Uterus (tissue), 4 donors: Measurements from ENCODE around the gene XIRP2. TPM values are rescaled to one million over a fixed set of nuclear protein-coding genes. Genes with fewer than 3 reads are reported as not detected.

Experiments used
- DNase-seq, 2 donors: peaks; one replicate each; pipeline ENCODE4 v3.0.0-alpha.2; 2019 to 2020
- H3K27ac ChIP-seq, 2 donors: fragments of 200-600 bp; sonication (generic); 1 replicate in 1 of 2; 2 replicates in 1 of 2; pipeline ENCODE4 v1.5.1; 2016 to 2018
- H3K27me3 ChIP-seq, 2 donors: fragments of 200-600 bp; sonication (generic); one replicate each; pipeline ENCODE4 v1.5.1; 2018 to 2019; ENCODE audit warnings: control low read depth in 1 of 2
- H3K36me3 ChIP-seq, 2 donors: fragments of 200-600 bp; sonication (generic); one replicate each; pipeline ENCODE4 v1.5.1; 2019; ENCODE audit warnings: control low read depth in 1 of 2
- H3K4me1 ChIP-seq, 2 donors: fragments of 200-600 bp; sonication (generic); one replicate each; pipeline ENCODE4 v1.5.1; 2018 to 2019; ENCODE audit warnings: control low read depth in 1 of 2
- H3K4me3 ChIP-seq, 2 donors: fragments of 200-600 bp; sonication (generic); 1 replicate in 1 of 2; 2 replicates in 1 of 2; pipeline ENCODE4 v1.5.1; 2018 to 2019; ENCODE audit warnings: mild to moderate bottlenecking in 1 of 2
- H3K9me3 ChIP-seq, 2 donors: fragments of 200-600 bp; sonication (generic); one replicate each; pipeline ENCODE4 v1.5.1; 2019; ENCODE audit warnings: control low read depth in 1 of 2
- POLR2A ChIP-seq, 2 donors: fragments of 450-650 bp; IDR thresholded peaks; one replicate each; pipeline ENCODE4 v1.6.1; 2016; ENCODE audit warnings: antibody characterized with exemption in 2 of 2, mild to moderate bottlenecking in 1 of 2, moderate library complexity in 1 of 2
- intact Hi-C: fragments of 100-400 bp; cut with DNase I; formaldehyde crosslinking; loops from one replicate; pipeline ENCODE4 v1.15.1; 2023; ENCODE audit warnings: low total_unique reads
- total RNA-seq, 4 donors: library from RNA; depleted of rRNA in 3 of 4; stranded (reverse); fragments of >200 nt in 3 of 4; gene quantifications; one replicate each; pipeline versions ENCODE4 v1.1.0 to v1.2.4, GENCODE V29; 2014 to 2023
- TF ChIP-seq, protein P1 (sequence below), 4 experiments: fragments of 200-600 bp in 2 of 4; fragments of 450-650 bp in 2 of 4; sonication (generic) in 2 of 4; IDR thresholded peaks; one replicate each; pipeline ENCODE4 v1.5.1; 2016 to 2019; ENCODE audit warnings: antibody characterized with exemption in 4 of 4, mild to moderate bottlenecking in 2 of 4, moderate library complexity in 1 of 4
- donor health status: DM: yes; HTN: yes; CAD: no.

XIRP2 gene
- total RNA-seq, 4 donors from 2014 or later: 0.49 to 0.55 TPM; not detected in 2

DNA sequence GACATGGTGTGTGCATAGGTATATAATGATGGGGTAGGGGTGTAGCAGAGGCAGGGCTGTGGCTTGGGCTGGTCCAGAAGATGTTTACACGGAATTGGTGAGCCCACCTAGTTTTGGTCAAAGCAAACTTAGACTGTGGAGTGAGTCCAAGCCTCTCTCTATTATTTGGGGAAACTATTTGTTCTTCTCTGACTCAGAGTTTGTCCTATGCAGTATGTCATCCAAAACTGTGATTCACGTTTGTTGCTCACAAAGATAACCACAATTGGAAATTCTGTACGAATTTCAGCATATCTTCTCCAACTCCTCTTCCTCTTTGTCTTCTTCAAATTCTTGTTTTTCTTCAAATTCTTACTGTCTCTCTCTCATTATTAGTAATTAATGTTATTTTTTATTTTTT is 292.9 kb downstream of the XIRP2 start:
- no peak for DNase-seq
- no peak overlapping the region for H3K4me3 ChIP-seq

DNA sequence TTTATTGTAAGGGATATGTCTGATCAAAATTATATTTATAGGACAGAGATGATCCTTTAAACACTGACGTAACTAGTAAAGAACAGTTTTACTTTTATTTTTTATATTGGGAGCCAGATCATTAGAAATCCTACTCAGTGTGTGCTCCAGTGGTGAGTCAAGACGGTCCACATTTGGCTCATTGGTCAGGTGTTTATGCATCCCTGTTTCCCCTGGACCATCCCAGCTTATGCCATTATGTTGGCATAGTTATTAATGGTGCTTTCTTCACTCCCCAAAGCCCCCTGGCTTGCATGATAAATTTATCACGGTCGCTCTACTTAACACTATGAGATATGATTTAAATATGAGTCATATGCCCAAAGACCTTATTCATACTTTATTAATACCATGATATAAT is 293.4 kb downstream of the XIRP2 start:
- H3K36me3 ChIP-seq: no peaks in the 10 kb centered on the region
- no peaks in the 10 kb centered on the region for H3K9me3 ChIP-seq
- H3K4me3 ChIP-seq: no peak overlapping the region
- TF ChIP-seq, protein P1, sequence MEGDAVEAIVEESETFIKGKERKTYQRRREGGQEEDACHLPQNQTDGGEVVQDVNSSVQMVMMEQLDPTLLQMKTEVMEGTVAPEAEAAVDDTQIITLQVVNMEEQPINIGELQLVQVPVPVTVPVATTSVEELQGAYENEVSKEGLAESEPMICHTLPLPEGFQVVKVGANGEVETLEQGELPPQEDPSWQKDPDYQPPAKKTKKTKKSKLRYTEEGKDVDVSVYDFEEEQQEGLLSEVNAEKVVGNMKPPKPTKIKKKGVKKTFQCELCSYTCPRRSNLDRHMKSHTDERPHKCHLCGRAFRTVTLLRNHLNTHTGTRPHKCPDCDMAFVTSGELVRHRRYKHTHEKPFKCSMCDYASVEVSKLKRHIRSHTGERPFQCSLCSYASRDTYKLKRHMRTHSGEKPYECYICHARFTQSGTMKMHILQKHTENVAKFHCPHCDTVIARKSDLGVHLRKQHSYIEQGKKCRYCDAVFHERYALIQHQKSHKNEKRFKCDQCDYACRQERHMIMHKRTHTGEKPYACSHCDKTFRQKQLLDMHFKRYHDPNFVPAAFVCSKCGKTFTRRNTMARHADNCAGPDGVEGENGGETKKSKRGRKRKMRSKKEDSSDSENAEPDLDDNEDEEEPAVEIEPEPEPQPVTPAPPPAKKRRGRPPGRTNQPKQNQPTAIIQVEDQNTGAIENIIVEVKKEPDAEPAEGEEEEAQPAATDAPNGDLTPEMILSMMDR (IDR thresholded peaks at IDR 0.05): no peak
- TF ChIP-seq POLR2A (IDR thresholded peaks at IDR 0.05): no peak
- intact Hi-C loops: no loop called here
- no peak for DNase-seq
- no peaks in the 10 kb centered on the region for H3K27me3 ChIP-seq
- H3K27ac ChIP-seq: no peak overlapping the region
- no peaks in the 10 kb centered on the region for H3K4me1 ChIP-seq

More for the DNA sequence above, 292.9 kb downstream of the XIRP2 start:
- Histone ChIP-seq H3K27me3 (no peaks in the 10 kb centered on the region), H3K36me3 (no peaks in the 10 kb centered on the region), H3K27ac (no peak overlapping the region), H3K9me3 (no peaks in the 10 kb centered on the region), H3K4me1 (no peaks in the 10 kb centered on the region)
- intact Hi-C loops: no loop called here
- no peak for TF ChIP-seq POLR2A (IDR thresholded peaks at IDR 0.05)
- TF ChIP-seq, protein P1 (IDR thresholded peaks at IDR 0.05): no peak

DNA sequence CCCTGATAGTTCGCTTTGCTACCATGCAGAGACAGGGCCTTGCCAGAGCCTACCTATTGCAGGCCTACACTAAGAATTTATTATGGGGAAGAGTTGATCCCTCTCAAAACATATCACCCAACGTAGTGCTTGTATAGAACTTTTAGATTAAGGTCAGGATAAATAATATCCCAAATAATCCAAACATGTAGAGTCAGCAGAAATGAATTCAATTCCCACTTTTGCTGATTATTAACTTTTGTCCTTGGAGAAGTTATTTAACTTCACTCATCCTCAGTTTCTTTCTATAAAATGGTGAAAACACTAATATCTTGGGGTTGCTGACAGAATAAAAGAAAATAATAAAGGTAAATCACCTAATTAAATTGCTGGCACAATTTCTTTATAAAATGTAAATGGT is 294.1 kb downstream of the XIRP2 start:
- intact Hi-C loops: no loop called here
- TF ChIP-seq, protein P1 (IDR thresholded peaks at IDR 0.05): no peak
- TF ChIP-seq POLR2A (IDR thresholded peaks at IDR 0.05): no peak
- Histone ChIP-seq H3K36me3 (no peaks in the 10 kb centered on the region), H3K4me3 (no peak overlapping the region), H3K27ac (no peak overlapping the region), H3K27me3 (no peaks in the 10 kb centered on the region), H3K4me1 (no peaks in the 10 kb centered on the region), H3K9me3 (no peaks in the 10 kb centered on the region)
- DNase-seq: no peak

DNA sequence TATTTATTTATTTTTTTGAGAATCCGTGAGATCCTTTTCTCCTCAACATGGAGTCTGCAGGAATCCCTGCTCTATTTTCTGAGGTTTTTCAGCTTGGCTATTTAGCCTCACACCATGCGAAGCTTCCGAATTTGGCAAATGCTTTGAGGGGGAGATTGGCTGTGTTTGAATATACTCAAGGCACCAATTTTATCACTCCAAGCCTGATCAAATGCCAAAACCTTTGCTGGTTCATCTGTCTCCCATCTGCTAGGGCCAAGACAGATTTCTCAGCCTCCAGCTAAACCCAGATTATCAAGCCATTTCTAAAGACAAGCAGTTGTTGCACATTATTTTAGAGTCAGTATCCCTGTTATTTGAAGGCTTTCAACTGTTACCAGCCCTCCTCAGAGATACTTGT is 295.7 kb downstream of the XIRP2 start:
- TF ChIP-seq POLR2A (IDR thresholded peaks at IDR 0.05): no peak
- TF ChIP-seq, protein P1 (IDR thresholded peaks at IDR 0.05): no peak
- H3K36me3 ChIP-seq: no peaks in the 10 kb centered on the region
- H3K27me3 ChIP-seq: no peaks in the 10 kb centered on the region
- no peaks in the 10 kb centered on the region for H3K4me1 ChIP-seq
- no peak overlapping the region for H3K4me3 ChIP-seq
- no peaks in the 10 kb centered on the region for H3K9me3 ChIP-seq
- H3K27ac ChIP-seq: no peak overlapping the region
- intact Hi-C loops: no loop called here
- no peak for DNase-seq

DNA sequence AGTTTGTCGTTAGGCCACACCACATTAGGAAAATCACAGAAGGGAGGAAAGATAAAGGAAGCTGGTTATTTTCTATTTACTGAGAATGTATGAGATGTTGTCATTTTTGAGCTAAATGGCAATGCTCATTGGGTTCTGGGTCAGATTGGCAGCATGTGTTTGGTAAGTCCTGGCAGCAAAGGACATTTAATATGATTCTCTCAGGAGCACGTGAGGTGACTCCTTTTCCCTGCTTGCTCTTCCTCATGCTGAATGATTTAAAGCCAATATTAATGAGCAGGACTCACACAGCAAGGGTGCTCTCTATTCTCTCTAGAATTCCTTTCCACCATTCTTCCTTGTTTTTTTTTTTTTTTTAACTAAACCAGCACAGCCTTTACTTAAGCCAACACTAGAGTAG is 298.2 kb downstream of the XIRP2 start:
- H3K27ac ChIP-seq: no peak overlapping the region
- TF ChIP-seq POLR2A (IDR thresholded peaks at IDR 0.05): no peak
- TF ChIP-seq, protein P1 (IDR thresholded peaks at IDR 0.05): no peak
- H3K4me1 ChIP-seq: no peaks in the 10 kb centered on the region
- H3K36me3 ChIP-seq: no peaks in the 10 kb centered on the region
- H3K9me3 ChIP-seq: no peaks in the 10 kb centered on the region
- H3K27me3 ChIP-seq: no peaks in the 10 kb centered on the region
- intact Hi-C loops: no loop called here
- no peak overlapping the region for H3K4me3 ChIP-seq
- no peak for DNase-seq
